Measurements from ENCODE around the gene SRD5A2.
A peak's percentile ranks its signal among the peaks of the same experiment; 100 is the strongest.
"Not testable (repeated sequence)": the region's sequence is repeated elsewhere in the genome, so short reads cannot be mapped to it uniquely, and the experiment has no call there.

Gene SRD5A2

DNA sequence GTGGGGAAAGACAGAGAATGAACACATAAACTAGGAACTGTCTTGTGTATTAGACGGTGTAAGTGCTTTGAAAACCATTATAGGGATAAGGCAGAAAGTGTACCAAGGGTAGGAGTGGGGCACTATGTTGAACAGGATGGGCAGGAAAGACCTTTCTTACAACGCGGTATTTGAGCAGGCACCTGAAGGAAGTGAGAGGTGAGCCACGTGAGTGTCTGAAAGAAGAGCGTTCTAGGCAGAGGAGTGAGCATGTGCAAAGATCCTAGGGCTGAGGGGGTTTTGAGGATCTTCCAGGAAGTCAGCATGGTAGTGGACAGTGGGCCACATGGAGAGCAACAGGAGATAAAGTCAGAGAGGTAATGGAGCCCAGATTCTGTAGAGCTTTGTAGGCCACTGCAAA is 65.2 kb downstream of the SRD5A2 start:
- no peaks in the 10 kb centered on the region for H3K27me3 ChIP-seq (replicated peaks; ENCODE audit: control insufficient read depth, insufficient read depth, low read length)
- H3K36me3 ChIP-seq (ENCODE audit: control insufficient read depth, insufficient read depth, low read length), result no peaks in the 10 kb centered on the region
- no peak overlapping the region for H3K4me3 ChIP-seq (replicated peaks; ENCODE audit: low read depth, low read length)
- DNase-seq (ENCODE audit: extremely low read depth, insufficient read length), result no peak
- no peak for TF ChIP-seq CTCF (IDR thresholded peaks at IDR 0.05; ENCODE audit: insufficient read depth, low read length, poor library complexity, severe bottlenecking)

- H3K4me3 ChIP-seq (replicated peaks; ENCODE audit: low read depth, low read length), result no peak overlapping the region
- TF ChIP-seq CTCF (IDR thresholded peaks at IDR 0.05; ENCODE audit: insufficient read depth, low read length, poor library complexity, severe bottlenecking), result no peak
Observed at GRCh38 chr2:31513553-31513952, 67.2 kb downstream of the SRD5A2 start.

GRCh38 chr2:31511376-31511775 is 69.4 kb downstream of the SRD5A2 start:
- no peaks in the 10 kb centered on the region for H3K36me3 ChIP-seq (ENCODE audit: control insufficient read depth, insufficient read depth, low read length)
- DNase-seq (ENCODE audit: extremely low read depth, insufficient read length), result no peak
- H3K4me3 ChIP-seq (replicated peaks; ENCODE audit: low read depth, low read length), result no peak overlapping the region
- no peak for TF ChIP-seq CTCF (IDR thresholded peaks at IDR 0.05; ENCODE audit: insufficient read depth, low read length, poor library complexity, severe bottlenecking)
- no peaks in the 10 kb centered on the region for H3K27me3 ChIP-seq (replicated peaks; ENCODE audit: control insufficient read depth, insufficient read depth, low read length)

More at GRCh38 chr2:31513553-31513952, 67.2 kb downstream of the SRD5A2 start:
- no peaks in the 10 kb centered on the region for H3K27me3 ChIP-seq (replicated peaks; ENCODE audit: control insufficient read depth, insufficient read depth, low read length)
- no peaks in the 10 kb centered on the region for H3K36me3 ChIP-seq (ENCODE audit: control insufficient read depth, insufficient read depth, low read length)
- no peak for DNase-seq (ENCODE audit: extremely low read depth, insufficient read length)

GRCh38 chr2:31505111-31505510 is 75.6 kb downstream of the SRD5A2 start:
- no peak for TF ChIP-seq CTCF (IDR thresholded peaks at IDR 0.05; ENCODE audit: insufficient read depth, low read length, poor library complexity, severe bottlenecking)
- no peak overlapping the region for H3K4me3 ChIP-seq (replicated peaks; ENCODE audit: low read depth, low read length)
- H3K36me3 ChIP-seq (ENCODE audit: control insufficient read depth, insufficient read depth, low read length), result no peaks in the 10 kb centered on the region
- H3K27me3 ChIP-seq (replicated peaks; ENCODE audit: control insufficient read depth, insufficient read depth, low read length), result no peaks in the 10 kb centered on the region; the same call in 1 of the 2 replicates
- DNase-seq (ENCODE audit: extremely low read depth, insufficient read length), result no peak

DNA sequence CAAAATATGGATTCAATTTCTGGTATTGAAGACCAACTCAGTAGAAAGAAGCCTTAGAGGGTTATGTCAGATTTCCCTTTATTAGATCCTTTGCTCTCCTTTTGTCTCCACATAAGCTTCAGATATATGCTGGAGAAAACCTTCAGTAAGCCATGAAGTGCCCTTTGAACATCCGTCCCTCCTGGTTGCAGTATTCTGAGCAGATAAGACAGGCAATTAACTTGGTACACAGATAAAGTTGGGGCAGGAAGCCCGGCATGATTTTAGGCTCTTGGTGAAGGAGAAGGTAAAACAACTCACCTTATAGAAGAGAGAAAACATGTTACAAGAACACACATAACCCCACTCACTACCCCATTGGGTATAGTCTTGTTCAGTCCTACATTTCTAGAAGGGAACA is 76.4 kb downstream of the SRD5A2 start:
- no peak for DNase-seq (ENCODE audit: extremely low read depth, insufficient read length)
- no peaks in the 10 kb centered on the region; the same call in 1 of the 2 replicates for H3K27me3 ChIP-seq (replicated peaks; ENCODE audit: control insufficient read depth, insufficient read depth, low read length)
- H3K36me3 ChIP-seq (ENCODE audit: control insufficient read depth, insufficient read depth, low read length), result no peaks in the 10 kb centered on the region
- H3K4me3 ChIP-seq (replicated peaks; ENCODE audit: low read depth, low read length), result no peak overlapping the region
- TF ChIP-seq CTCF (IDR thresholded peaks at IDR 0.05; ENCODE audit: insufficient read depth, low read length, poor library complexity, severe bottlenecking), result no peak

- H3K4me3 ChIP-seq (replicated peaks; ENCODE audit: low read depth, low read length); H3K36me3 ChIP-seq (ENCODE audit: control insufficient read depth, insufficient read depth, low read length); H3K27me3 ChIP-seq (replicated peaks; ENCODE audit: control insufficient read depth, insufficient read depth, low read length): not testable (repeated sequence)
- DNase-seq (ENCODE audit: extremely low read depth, insufficient read length), result peak; percentile 6
Observed at GRCh38 chr2:31496451-31496874, 84.3 kb downstream of the SRD5A2 start.

DNA sequence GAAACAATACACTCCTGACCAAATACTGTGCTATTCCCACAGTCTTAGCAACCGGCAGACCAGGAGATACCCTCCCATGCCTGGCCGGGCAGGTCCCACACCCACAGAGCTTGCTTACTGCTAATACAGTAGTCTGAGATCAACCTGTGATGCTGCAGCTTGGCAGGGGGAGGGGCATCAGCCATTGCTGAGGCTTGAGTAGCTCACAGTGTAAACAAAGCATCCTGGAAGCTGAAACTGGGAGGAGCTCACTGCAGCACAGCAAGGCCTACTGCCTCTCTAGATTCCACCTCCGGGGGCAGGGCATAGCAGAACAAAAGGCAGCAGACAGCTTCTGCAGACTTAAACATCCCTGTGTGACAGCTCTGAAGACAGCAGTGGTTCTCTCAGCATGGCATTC is 91.4 kb downstream of the SRD5A2 start:
- H3K4me3 ChIP-seq (replicated peaks; ENCODE audit: low read depth, low read length); DNase-seq (ENCODE audit: extremely low read depth, insufficient read length); H3K36me3 ChIP-seq (ENCODE audit: control insufficient read depth, insufficient read depth, low read length); H3K27me3 ChIP-seq (replicated peaks; ENCODE audit: control insufficient read depth, insufficient read depth, low read length): not testable (repeated sequence)

Measured in GM06990 (cell line).